ENCODE measurements around the gene MCU.
"Not testable (repeated sequence)": the region's sequence is repeated elsewhere in the genome, so short reads cannot be mapped to it uniquely, and the experiment has no call there.

- not testable (repeated sequence) for TF ChIP-seq CTCF (conservative IDR thresholded peaks at IDR 0.05; ENCODE audit: low read depth, low read length); USF2 (IDR thresholded peaks at IDR 0.05; ENCODE audit: low read depth, low read length); POLR2A (IDR thresholded peaks at IDR 0.05; ENCODE audit: low read depth, low read length); MAZ (IDR thresholded peaks at IDR 0.05; ENCODE audit: borderline replicate concordance, low read depth, low read length); FOS (IDR thresholded peaks at IDR 0.05; ENCODE audit: low read depth, low read length); RAD21 (IDR thresholded peaks at IDR 0.05; ENCODE audit: low read length); RFX5 (IDR thresholded peaks at IDR 0.05; ENCODE audit: low read depth, low read length); BHLHE40 (IDR thresholded peaks at IDR 0.05; ENCODE audit: low read depth, low read length); MXI1 (IDR thresholded peaks at IDR 0.05; ENCODE audit: borderline replicate concordance, low read depth, low read length)
Measured at GRCh38 chr10:72737357-72737756, 45.4 kb downstream of the MCU start.

Data from IMR-90 (cell line).